ENCODE measurements around the gene EFNA3. TPM values are rescaled to one million over a fixed set of nuclear protein-coding genes. Genes with fewer than 3 reads are reported as not detected.

The EFNA3 gene
- total RNA-seq, 1 experiment from 2014 or later = 20.4 TPM

- no peaks in the 10 kb centered on the region for H3K36me3 ChIP-seq (ENCODE audit: control insufficient read depth in 1 of 2, insufficient read depth in 2 of 2, low read length in 2 of 2)
- no peak for ATAC-seq
- H3K9me3 ChIP-seq (ENCODE audit: control insufficient read depth in 1 of 2, insufficient read depth in 1 of 2, low read depth in 1 of 2, low read length in 2 of 2) = no peaks in the 10 kb centered on the region
- no peaks in the 10 kb centered on the region for H3K27me3 ChIP-seq (ENCODE audit: insufficient read depth, low read length)
- no peak overlapping the region for H3K27ac ChIP-seq (ENCODE audit: low read depth, low read length)
- no peak overlapping the region for H3K9ac ChIP-seq (ENCODE audit: low read length)
- no peak overlapping the region for H2AFZ ChIP-seq (ENCODE audit: low read depth, low read length, poor library complexity, severe bottlenecking)
- no TSS peak for BruUV-seq (replicated peaks)
- intact Hi-C loops (cut with micrococcal nuclease) = no loop called here
- H4K20me1 ChIP-seq (ENCODE audit: insufficient read depth) = no peaks in the 10 kb centered on the region
- H3K4me2 ChIP-seq (ENCODE audit: low read length) = no peak overlapping the region
- H3K4me1 ChIP-seq (ENCODE audit: control insufficient read depth in 1 of 2, insufficient read depth in 2 of 2, low read length in 2 of 2) = peaks cover 0 to 12% of the 10 kb centered on the region in 2 experiments; a peak in 2 of 4 replicates
- no peak for TF ChIP-seq RAD21 (IDR thresholded peaks at IDR 0.05; ENCODE audit: low read depth)
- TF ChIP-seq MAX (IDR thresholded peaks at IDR 0.05) = no peak
- TF ChIP-seq POLR2AphosphoS5 (IDR thresholded peaks at IDR 0.05; ENCODE audit: low read depth, low read length) = no peak
- TF ChIP-seq ZBTB33 (IDR thresholded peaks at IDR 0.05; ENCODE audit: extremely low read depth, insufficient replicate concordance, low read length) = no peak
- no peak for TF ChIP-seq SIN3A (IDR thresholded peaks at IDR 0.05; ENCODE audit: low read depth)
- no peak for TF ChIP-seq POLR2A (IDR thresholded peaks at IDR 0.05; ENCODE audit: borderline replicate concordance, extremely low read depth, insufficient read depth, insufficient read length)
- TF ChIP-seq YY1 (IDR thresholded peaks at IDR 0.05; ENCODE audit: extremely low read depth, insufficient replicate concordance, low read depth, low read length) = no peak
- no peak for TF ChIP-seq SP1 (IDR thresholded peaks at IDR 0.05; ENCODE audit: low read depth)
- no peak for TF ChIP-seq CBX3 (IDR thresholded peaks at IDR 0.05; ENCODE audit: low read depth)
- no peak for TF ChIP-seq TCF7L2 (IDR thresholded peaks at IDR 0.05; ENCODE audit: borderline replicate concordance, extremely low read depth, insufficient read depth, insufficient read length)
- no peak for TF ChIP-seq ATF3 (IDR thresholded peaks at IDR 0.05)
- TF ChIP-seq ZFX (IDR thresholded peaks at IDR 0.05) = no peak
- TF ChIP-seq EGR1 (IDR thresholded peaks at IDR 0.05; ENCODE audit: low read depth) = no peak
- TF ChIP-seq SRF (IDR thresholded peaks at IDR 0.05; ENCODE audit: low read depth) = no peak
- no peak for TF ChIP-seq EZH2phosphoT487 (IDR thresholded peaks at IDR 0.05; ENCODE audit: borderline replicate concordance)
- no peak for TF ChIP-seq REST (IDR thresholded peaks at IDR 0.05; ENCODE audit: low read depth)
- no peak for TF ChIP-seq EZH2 (IDR thresholded peaks at IDR 0.05)
- TF ChIP-seq CTCF (IDR thresholded peaks at IDR 0.05 in 2 of 3, conservative IDR thresholded peaks at IDR 0.05 in 1 of 3; ENCODE audit: borderline replicate concordance in 1 of 3, insufficient read depth in 1 of 3, low read depth in 2 of 3, low read length in 2 of 3) = no peak
- POLR2A ChIA-PET = interaction anchor here (1.2 kb wide), 1 partner anchor 56 kb away, joined by 3 read pairs; the partner anchor contains the start of gene FLAD1
- DNase-seq (ENCODE audit: low read depth, low spot score) = no peak
- RAD21 ChIA-PET (ENCODE audit: low non-redundant PET in 1 of 2, low total read pairs in 2 of 2, uncharacterized antibody in 2 of 2, unreplicated experiment in 2 of 2) = no interaction called here
- H3K9me2 ChIP-seq (ENCODE audit: insufficient read depth) = no peaks in the 10 kb centered on the region
- no peak overlapping the region for H3K4me3 ChIP-seq (replicated peaks in 1 of 2; ENCODE audit: low read depth in 1 of 2, low read length in 2 of 2)
- H3K79me2 ChIP-seq (ENCODE audit: insufficient read depth, low read length) = no peaks in the 10 kb centered on the region
- CTCF ChIA-PET = interaction anchor here (1.7 kb wide), 1 partner anchor 9 kb away, joined by 6 read pairs; no protein-coding TSS in a partner anchor
Measured at GRCh38 chr1:155039308-155039669, 39.3 kb upstream of the EFNA3 start.

All from HCT116 (cell line).